Natural killer cell (primary cell): ENCODE data around the gene RELL1. TPM values are rescaled to one million over a fixed set of nuclear protein-coding genes. Genes with fewer than 3 reads are reported as not detected.

ENCODE experiments used
- ATAC-seq, 3 donors: fragments of 150-1000 bp in 2 of 3; fragments of 200-7000 bp in 1 of 3; cut with Tn5 transposase; 1 replicate in 1 of 3; 2 replicates in 2 of 3; pipeline ENCODE4 v1.10.0; 2021; ENCODE audit warnings: mild to moderate bottlenecking in 2 of 3, moderate library complexity in 2 of 3
- DNase-seq, 2 donors: peaks; one replicate each; pipeline versions ENCODE4 v3.0.0 to v3.0.0-alpha.2; 2013 to 2021; ENCODE audit warnings: mixed read lengths in 1 of 2
- H3K27ac ChIP-seq: one replicate; pipeline ENCODE4 v1.5.1; 2013; ENCODE audit warnings: mild to moderate bottlenecking, low read length
- H3K27me3 ChIP-seq: one replicate; pipeline ENCODE4 v1.6.1; 2013; ENCODE audit warnings: low read length; ENCODE audit not compliant: control insufficient read depth, insufficient read depth
- H3K36me3 ChIP-seq: one replicate; pipeline ENCODE4 v1.6.1; 2013; ENCODE audit warnings: low read length; ENCODE audit not compliant: control insufficient read depth, insufficient read depth
- H3K4me1 ChIP-seq: one replicate; pipeline ENCODE4 v1.6.1; 2013; ENCODE audit warnings: low read length; ENCODE audit not compliant: control insufficient read depth, insufficient read depth
- H3K4me3 ChIP-seq: one replicate; pipeline ENCODE4 v1.5.1; 2013; ENCODE audit warnings: low read length
- H3K9me3 ChIP-seq: one replicate; pipeline ENCODE4 v1.6.1; 2013; ENCODE audit warnings: low read length; ENCODE audit not compliant: control insufficient read depth, insufficient read depth
- H3K27ac Mint-ChIP-seq, 2 donors: one replicate each; pipeline ENCODE4 v1.8.0; 2022; ENCODE audit warnings: mild to moderate bottlenecking in 2 of 2, mixed read lengths in 2 of 2, moderate library complexity in 1 of 2
- H3K27me3 Mint-ChIP-seq, 2 donors: one replicate each; pipeline ENCODE4 v1.8.0; 2022; ENCODE audit warnings: low read depth in 2 of 2, mixed read lengths in 2 of 2
- H3K36me3 Mint-ChIP-seq: one replicate; pipeline ENCODE4 v1.8.0; 2022; ENCODE audit warnings: mixed read lengths
- H3K4me1 Mint-ChIP-seq, 2 donors: one replicate each; pipeline ENCODE4 v1.8.0; 2022; ENCODE audit warnings: mixed read lengths in 2 of 2
- H3K4me3 Mint-ChIP-seq: one replicate; pipeline ENCODE4 v1.8.0; 2022; ENCODE audit warnings: mild to moderate bottlenecking, moderate library complexity, mixed read lengths
- H3K9me3 Mint-ChIP-seq, 2 donors: one replicate each; pipeline ENCODE4 v1.8.0; 2022; ENCODE audit warnings: mixed read lengths in 2 of 2
- CTCF ChIP-seq: fragments of 200-600 bp; IDR thresholded peaks from one replicate; pipeline ENCODE4 v1.8.0; 2022; ENCODE audit warnings: antibody characterized with exemption
- WGBS: methylation state at CpG from one replicate; pipeline ENCODE4 v1.1.7; 2013; ENCODE audit warnings: missing lambda C conversion rate; ENCODE audit not compliant: insufficient coverage; 5-methylcytosine and 5-hydroxymethylcytosine counted together
- intact Hi-C: fragments of 100-400 bp; cut with micrococcal nuclease; formaldehyde crosslinking; loops from one replicate; pipeline ENCODE4 v1.14.2; 2022
- total RNA-seq, 4 donors: library from RNA; stranded (reverse); fragments of 120-200 nt in 1 of 4; gene quantifications; one replicate each; pipeline versions ENCODE4 v1.2.3 to v1.2.4, GENCODE V29; 2013 to 2022

Gene RELL1
- total RNA-seq, 3 donors from 2014 or later (not counting 1 experiment from before 2014, with no cell fraction given), result 15.2 to 21.3 (median 15.2) TPM

GRCh38 chr4:37699868-37700481 is 13.8 kb upstream of the RELL1 start:
- intact Hi-C loops, result loop anchor here (10.0 kb wide), 1 partner anchor 275 kb away; no protein-coding TSS in a partner anchor
- 87% methylated on average over 5 of the region's 5 CpGs for WGBS
- Mint-ChIP-seq H3K27ac (no peak overlapping the region), H3K9me3 (no peaks in the 10 kb centered on the region), H3K4me3 (no peak overlapping the region), H3K36me3 (no peaks in the 10 kb centered on the region), H3K4me1 (no peaks in the 10 kb centered on the region), H3K27me3 (peaks cover 6% of the 10 kb centered on the region in 2 donors)
- no peaks in the 10 kb centered on the region for H3K36me3 ChIP-seq
- DNase-seq (no peak), ATAC-seq (no peak)
- no peaks in the 10 kb centered on the region for H3K27me3 ChIP-seq
- no peak overlapping the region for H3K4me3 ChIP-seq
- no peaks in the 10 kb centered on the region for H3K4me1 ChIP-seq
- H3K9me3 ChIP-seq, result no peaks in the 10 kb centered on the region
- no peak for TF ChIP-seq CTCF
- H3K27ac ChIP-seq, result no peak overlapping the region

DNA sequence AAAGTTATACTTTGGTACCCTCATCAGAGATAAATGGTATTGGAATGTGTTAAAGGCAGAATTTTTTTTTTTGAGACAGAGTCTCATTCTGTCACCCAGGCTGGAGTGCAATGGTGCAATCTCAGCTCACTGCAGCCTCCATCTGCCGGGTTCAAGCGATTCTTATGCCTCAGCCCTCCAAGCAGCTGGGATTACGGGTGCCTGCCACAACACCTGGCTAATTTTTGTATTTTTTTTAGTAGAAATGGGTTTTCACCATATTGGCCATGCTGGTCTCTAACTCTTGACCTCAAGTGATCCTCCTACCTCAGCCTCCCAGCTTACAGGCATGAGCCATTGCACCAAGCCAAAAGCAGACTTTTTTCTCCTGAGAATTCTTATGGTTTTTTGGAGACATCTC is 11.4 kb upstream of the RELL1 start:
- DNase-seq, result no peak
- Histone ChIP-seq H3K9me3 (no peaks in the 10 kb centered on the region), H3K27me3 (no peaks in the 10 kb centered on the region), H3K36me3 (no peaks in the 10 kb centered on the region), H3K27ac (no peak overlapping the region), H3K4me3 (no peak overlapping the region), H3K4me1 (no peaks in the 10 kb centered on the region)
- H3K36me3 Mint-ChIP-seq, result no peaks in the 10 kb centered on the region
- WGBS, result 96% methylated on average over 3 of the region's 3 CpGs
- TF ChIP-seq CTCF, result no peak
- no peaks in the 10 kb centered on the region for H3K4me1 Mint-ChIP-seq
- intact Hi-C loops, result loop anchor here (10.0 kb wide), 1 partner anchor 277 kb away; no protein-coding TSS in a partner anchor
- no peak for ATAC-seq
- H3K4me3 Mint-ChIP-seq, result no peak overlapping the region
- no peak overlapping the region for H3K27ac Mint-ChIP-seq
- no peaks in the 10 kb centered on the region for H3K9me3 Mint-ChIP-seq
- peaks cover 3 to 6% of the 10 kb centered on the region in 2 donors for H3K27me3 Mint-ChIP-seq

- no peaks in the 10 kb centered on the region for H3K9me3 Mint-ChIP-seq
- no peaks in the 10 kb centered on the region for H3K27me3 Mint-ChIP-seq
- no peaks in the 10 kb centered on the region for H3K36me3 Mint-ChIP-seq
- TF ChIP-seq CTCF, result no peak
- DNase-seq (no peak), ATAC-seq (no peak)
- H3K27ac ChIP-seq, result no peak overlapping the region
- H3K9me3 ChIP-seq, result no peaks in the 10 kb centered on the region
- H3K4me1 Mint-ChIP-seq, result no peaks in the 10 kb centered on the region
- H3K27ac Mint-ChIP-seq, result no peak overlapping the region
- H3K4me3 Mint-ChIP-seq, result no peak overlapping the region
- H3K4me1 ChIP-seq, result no peaks in the 10 kb centered on the region
- WGBS, result 96% methylated on average over 3 of the region's 5 CpGs
- no peaks in the 10 kb centered on the region for H3K27me3 ChIP-seq
- no peaks in the 10 kb centered on the region for H3K36me3 ChIP-seq
- H3K4me3 ChIP-seq, result no peak overlapping the region
- intact Hi-C loops, result loop anchor here (10.0 kb wide), 1 partner anchor 281 kb away; no protein-coding TSS in a partner anchor
Observed at GRCh38 chr4:37693450-37694190, 7.4 kb upstream of the RELL1 start.
